ENCODE results near the gene EHHADH. TPM values are rescaled to one million over a fixed set of nuclear protein-coding genes. Genes with fewer than 3 reads are reported as not detected.

EHHADH gene
- total and polyA plus RNA-seq, 9 of the 15 experiments (the other 6 are each of a cell fraction or from before 2014, with no cell fraction given), result 3.6 to 6.4 (median 5.4) TPM

DNA sequence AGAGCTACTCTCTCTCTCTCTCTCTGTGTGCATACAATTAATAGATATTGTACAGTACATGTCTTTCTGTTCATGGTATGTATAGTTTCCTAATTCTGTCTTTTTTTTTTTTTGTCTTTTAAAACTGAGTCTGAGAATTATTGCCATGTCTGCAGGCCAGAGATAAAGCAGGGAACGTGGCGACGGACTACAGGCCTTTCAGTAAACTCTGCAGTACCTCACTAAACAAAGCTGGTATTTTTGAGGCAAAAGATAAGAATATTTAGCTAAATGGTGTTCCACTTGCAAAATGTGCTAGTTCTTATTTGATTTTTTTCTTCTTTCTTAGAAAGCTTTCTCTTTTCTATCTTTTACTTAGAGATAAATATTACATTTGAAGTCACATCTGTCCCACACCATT is 44.0 kb upstream of the EHHADH start (continued):
- TF ChIP-seq, protein P1, sequence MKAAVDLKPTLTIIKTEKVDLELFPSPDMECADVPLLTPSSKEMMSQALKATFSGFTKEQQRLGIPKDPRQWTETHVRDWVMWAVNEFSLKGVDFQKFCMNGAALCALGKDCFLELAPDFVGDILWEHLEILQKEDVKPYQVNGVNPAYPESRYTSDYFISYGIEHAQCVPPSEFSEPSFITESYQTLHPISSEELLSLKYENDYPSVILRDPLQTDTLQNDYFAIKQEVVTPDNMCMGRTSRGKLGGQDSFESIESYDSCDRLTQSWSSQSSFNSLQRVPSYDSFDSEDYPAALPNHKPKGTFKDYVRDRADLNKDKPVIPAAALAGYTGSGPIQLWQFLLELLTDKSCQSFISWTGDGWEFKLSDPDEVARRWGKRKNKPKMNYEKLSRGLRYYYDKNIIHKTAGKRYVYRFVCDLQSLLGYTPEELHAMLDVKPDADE (conservative IDR thresholded peaks at IDR 0.05; ENCODE audit: control insufficient read depth, low read depth, low read length), result no peak
- TF ChIP-seq CBFA2T3 (IDR thresholded peaks at IDR 0.05) (peak; percentile 90), FIP1L1 (IDR thresholded peaks at IDR 0.05; ENCODE audit: low read depth, low read length, poor library complexity, severe bottlenecking) (no peak), GABPB1 (CRISPR knock-in tag; IDR thresholded peaks at IDR 0.05) (no peak), ZNF282 (CRISPR knock-in tag; IDR thresholded peaks at IDR 0.05) (no peak), NR0B1 (IDR thresholded peaks at IDR 0.05; ENCODE audit: partially characterized antibody) (no peak), MECOM (CRISPR knock-in tag; IDR thresholded peaks at IDR 0.05) (no peak), ZNF76 (CRISPR knock-in tag; IDR thresholded peaks at IDR 0.05; ENCODE audit: borderline replicate concordance) (no peak), FOS (IDR thresholded peaks at IDR 0.05; ENCODE audit: extremely low read depth, insufficient read length) (no peak), ZNF780A (CRISPR knock-in tag; IDR thresholded peaks at IDR 0.05) (no peak), GTF3C2 (IDR thresholded peaks at IDR 0.05; ENCODE audit: borderline replicate concordance, extremely low read depth, insufficient read length) (no peak), FOXK1 (CRISPR knock-in tag; IDR thresholded peaks at IDR 0.05; ENCODE audit: borderline replicate concordance) (no peak), TEAD4 (IDR thresholded peaks at IDR 0.05; ENCODE audit: low read length) (peak; percentile 91), TEAD4 (CRISPR knock-in tag; IDR thresholded peaks at IDR 0.05; ENCODE audit: borderline replicate concordance) (no peak), KLF16 (IDR thresholded peaks at IDR 0.05) (0 out of 2 replicates have a peak, but pooled peaks have one; percentile 23), ARID1B (IDR thresholded peaks at IDR 0.05) (peak; percentile 95)

All from K562 (cell line).